HepG2 (cell line): ENCODE data around the gene TSHZ2. TPM values are rescaled to one million over a fixed set of nuclear protein-coding genes. Genes with fewer than 3 reads are reported as not detected.

ENCODE experiments used
- ELK4 ChIP-seq: sonication (generic); formaldehyde crosslinking; IDR thresholded peaks from 2 replicates; pipeline ENCODE4 v1.9.0; 2021; ENCODE audit warnings: missing genetic modification reagents, borderline replicate concordance
- HMG20B ChIP-seq: conservative IDR thresholded peaks from 2 replicates; pipeline ENCODE4 v1.6.1; 2016; ENCODE audit warnings: missing genetic modification reagents, missing compliant biosample characterization
- HNF4G ChIP-seq, 2 experiments: sonication (generic) in 1 of 2; formaldehyde crosslinking in 1 of 2; IDR thresholded peaks; 2 replicates each; pipeline versions ENCODE4 v1.4.0 to v1.6.1; 2011 to 2020; ENCODE audit warnings: borderline replicate concordance in 2 of 2, low read depth in 2 of 2, mild to moderate bottlenecking in 2 of 2, low read length in 1 of 2, missing genetic modification reagents in 1 of 2, moderate library complexity in 1 of 2
- HNRNPL ChIP-seq: fragments of 200-400 bp; formaldehyde crosslinking; IDR thresholded peaks from 2 replicates; pipeline ENCODE4 v1.6.1; 2017; ENCODE audit warnings: mild to moderate bottlenecking, low read depth, low read length
- MED8 ChIP-seq: sonication (generic); formaldehyde crosslinking; IDR thresholded peaks from 2 replicates; pipeline ENCODE4 v1.8.1; 2023; ENCODE audit warnings: mild to moderate bottlenecking, missing genetic modification reagents; ENCODE audit not compliant: insufficient replicate concordance
- NCOR1 ChIP-seq: fragments of 200-600 bp; sonication (generic); IDR thresholded peaks from 2 replicates; pipeline ENCODE4 v1.7.0; 2017; ENCODE audit warnings: antibody characterized with exemption, low read length, borderline replicate concordance
- RERE ChIP-seq: IDR thresholded peaks from 2 replicates; pipeline ENCODE4 v1.6.1; 2016; ENCODE audit warnings: low read depth, missing genetic modification reagents, missing compliant biosample characterization
- SAFB2 ChIP-seq: sonication (generic); formaldehyde crosslinking; IDR thresholded peaks from 2 replicates; pipeline ENCODE4 v1.5.1; 2020; ENCODE audit warnings: missing genetic modification reagents, low read depth, mild to moderate bottlenecking, borderline replicate concordance
- SKIL ChIP-seq: sonication (generic); formaldehyde crosslinking; IDR thresholded peaks from 2 replicates; pipeline ENCODE4 v1.8.0; 2022; ENCODE audit warnings: missing genetic modification reagents, mild to moderate bottlenecking, moderate library complexity, borderline replicate concordance
- SOX5 ChIP-seq: IDR thresholded peaks from 2 replicates; pipeline ENCODE4 v1.6.1; 2016; ENCODE audit warnings: borderline replicate concordance
- TRAFD1 ChIP-seq: sonication (generic); formaldehyde crosslinking; IDR thresholded peaks from 2 replicates; pipeline ENCODE4 v1.5.1; 2020; ENCODE audit warnings: missing genetic modification reagents, mild to moderate bottlenecking, borderline replicate concordance
- ZBTB7B ChIP-seq: sonication (generic); formaldehyde crosslinking; IDR thresholded peaks from 2 replicates; pipeline ENCODE4 v1.4.0; 2020; ENCODE audit warnings: missing genetic modification reagents
- ZNF331 ChIP-seq: sonication (generic); formaldehyde crosslinking; IDR thresholded peaks from 2 replicates; pipeline ENCODE4 v1.4.0; 2020; ENCODE audit warnings: missing genetic modification reagents
- ZNF569 ChIP-seq: sonication (generic); formaldehyde crosslinking; IDR thresholded peaks from 2 replicates; pipeline ENCODE4 v1.5.0; 2020; ENCODE audit warnings: mild to moderate bottlenecking, missing genetic modification reagents, moderate library complexity, borderline replicate concordance
- polyA plus RNA-seq, 8 experiments: library from polyadenylated mRNA; depleted of rRNA in 3 of 8; stranded (reverse) in 7 of 8; unstranded in 1 of 8; fragments of >200 nt; fragmentation: Illumina TruSeq in 4 of 8; extraction: Trizol in 4 of 8; gene quantifications; 2 replicates each; pipeline versions ENCODE4 v1.2.1 to v1.2.3, GENCODE V29; 2011 to 2016; ENCODE audit warnings: low read depth in 4 of 8, missing spikeins in 1 of 8, mixed read lengths in 1 of 8; ENCODE audit not compliant: insufficient read depth in 1 of 8
- total RNA-seq, 5 experiments: library from RNA; depleted of rRNA; stranded (reverse); fragments of >200 nt; fragmentation: Illumina TruSeq; extraction: Trizol; gene quantifications; 2 replicates each; pipeline ENCODE4 v1.2.3, GENCODE V29; 2016; ENCODE audit warnings: low read depth in 1 of 5
- TF ChIP-seq, protein P1 (sequence below): sonication (generic); formaldehyde crosslinking; IDR thresholded peaks from 2 replicates; pipeline ENCODE4 v1.5.0; 2020; ENCODE audit warnings: missing genetic modification reagents

The TSHZ2 gene
- total and polyA plus RNA-seq, 2 of the 13 experiments (the other 11 are each of a cell fraction or from before 2014, with no cell fraction given), result 0.01 TPM; not detected in 1

DNA sequence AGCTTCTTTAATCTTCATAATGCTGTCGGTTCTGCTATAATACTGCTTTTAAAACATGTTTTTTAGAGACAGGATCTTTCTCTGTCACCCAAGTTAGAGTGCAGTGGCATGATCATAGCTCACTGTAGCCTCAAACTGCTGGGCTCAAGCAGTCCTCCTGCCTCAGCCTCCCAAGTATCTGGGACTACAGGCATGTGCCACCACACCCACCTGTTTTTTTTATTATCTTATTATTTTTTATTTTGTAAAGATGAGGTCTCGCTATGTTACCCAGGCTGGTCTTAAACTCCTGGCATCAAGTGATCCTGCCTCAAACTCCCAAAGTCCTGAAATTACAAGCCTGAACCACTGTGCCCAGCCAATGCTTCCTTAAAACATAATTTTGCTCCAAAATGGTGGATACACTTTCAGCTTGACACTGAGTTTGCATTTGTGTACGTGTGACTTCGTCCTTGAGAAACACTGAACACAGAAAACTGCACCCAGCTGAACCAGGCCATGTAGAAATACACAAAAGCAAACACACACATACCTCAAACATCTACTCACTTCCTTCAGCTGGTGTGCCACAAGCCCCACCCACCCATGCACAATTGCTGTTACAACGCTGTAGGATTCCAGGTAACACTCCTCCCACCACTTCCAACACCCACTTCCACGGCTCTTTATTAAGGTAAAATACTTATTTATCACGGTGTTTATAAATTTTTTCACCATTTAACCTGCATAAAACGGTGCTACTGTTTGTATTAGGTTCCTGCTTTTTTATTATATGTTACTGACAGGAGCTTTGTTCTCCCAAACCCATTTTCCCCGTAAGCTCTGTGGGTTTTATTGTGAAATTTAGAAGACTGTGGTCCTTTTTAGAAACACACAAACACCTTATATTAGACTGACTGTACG, 109.1 kb downstream of the TSHZ2 start (continued):
- TF ChIP-seq ELK4 (CRISPR knock-in tag) (no peak), MED8 (CRISPR knock-in tag) (no peak), SAFB2 (CRISPR knock-in tag) (no peak), HNRNPL (no peak), NCOR1 (no peak; the same call in 1 of the 2 replicates), TRAFD1 (CRISPR knock-in tag) (no peak), HNF4G (IDR thresholded peaks at IDR 0.05; ENCODE audit: borderline replicate concordance, low read depth, low read length) (no peak; the same call in 1 of the 2 replicates), HNF4G (CRISPR knock-in tag; IDR thresholded peaks at IDR 0.05; ENCODE audit: borderline replicate concordance, low read depth) (peak; percentile 66; the same call in 1 of the 2 replicates), HMG20B (CRISPR knock-in tag) (peak; percentile 81), SKIL (CRISPR knock-in tag) (peak; percentile 49; the same call in 1 of the 2 replicates), ZNF331 (CRISPR knock-in tag) (peak; percentile 98), SOX5 (peak; percentile 98), ZNF569 (CRISPR knock-in tag) (no peak), ZBTB7B (CRISPR knock-in tag) (no peak), RERE (CRISPR knock-in tag) (peak; percentile 93)
- TF ChIP-seq, protein P1, sequence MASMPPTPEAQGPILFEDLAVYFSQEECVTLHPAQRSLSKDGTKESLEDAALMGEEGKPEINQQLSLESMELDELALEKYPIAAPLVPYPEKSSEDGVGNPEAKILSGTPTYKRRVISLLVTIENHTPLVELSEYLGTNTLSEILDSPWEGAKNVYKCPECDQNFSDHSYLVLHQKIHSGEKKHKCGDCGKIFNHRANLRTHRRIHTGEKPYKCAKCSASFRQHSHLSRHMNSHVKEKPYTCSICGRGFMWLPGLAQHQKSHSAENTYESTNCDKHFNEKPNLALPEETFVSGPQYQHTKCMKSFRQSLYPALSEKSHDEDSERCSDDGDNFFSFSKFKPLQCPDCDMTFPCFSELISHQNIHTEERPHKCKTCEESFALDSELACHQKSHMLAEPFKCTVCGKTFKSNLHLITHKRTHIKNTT (CRISPR knock-in tag), result no peak
